GM12878 (cell line): ENCODE data around the gene POLK. TPM values are rescaled to one million over a fixed set of nuclear protein-coding genes. Genes with fewer than 3 reads are reported as not detected.
A peak's percentile ranks its signal among the peaks of the same experiment; 100 is the strongest.

ENCODE experiments used
- ATAC-seq: fragments of 200-7000 bp; cut with Tn5 transposase; 3 replicates; pipeline ENCODE4 v1.9.1; 2020; ENCODE audit warnings: mild to moderate bottlenecking, moderate library complexity
- BruUV-seq: library from RNA; stranded (reverse); fragments of 400-500 nt; replicated peaks from 2 replicates; lab custom pipeline; 2021; lab: Mats Ljungman, UMichigan
- CTCF ChIA-PET: fragments of 300-600 bp; sonication (Branson Sonifier 250); formaldehyde crosslinking; extraction: SDS; loops from one replicate; lab custom pipeline; 2021; ENCODE audit warnings: inconsistent platforms; lab: Yijun Ruan, JAX
- POLR2A ChIA-PET: fragments of 350-600 bp; formaldehyde crosslinking; extraction: SDS; loops from one replicate; lab custom pipeline; 2021; ENCODE audit warnings: inconsistent platforms; lab: Charles Lee
- RAD21 ChIA-PET: fragments of 300-600 bp; sonication (Branson Sonifier 250); formaldehyde crosslinking; loops from one replicate; lab custom pipeline; 2023; ENCODE audit warnings: antibody characterized with exemption; ENCODE audit not compliant: unreplicated experiment; lab: Charles Lee
- SMC1A ChIA-PET: fragments of 300-600 bp; sonication (Branson Sonifier 250); formaldehyde crosslinking; loops from one replicate; lab custom pipeline; 2023; ENCODE audit not compliant: unreplicated experiment, uncharacterized antibody; lab: Charles Lee
- DNase-seq: peaks from one replicate; pipeline ENCODE4 v3.0.0-alpha.2; 2011; ENCODE audit warnings: low read depth, low spot score
- FAIRE-seq: peaks from 3 replicates; lab custom pipeline; 2011; peaks lifted over from hg19 to GRCh38; lab: Jason Lieb, UNC
- H2AFZ ChIP-seq: 2 replicates; pipeline ENCODE4 v1.6.0; 2011; ENCODE audit warnings: low read depth, low read length, control low read depth; ENCODE audit not compliant: control insufficient read depth
- H3K27ac ChIP-seq: 2 replicates; pipeline ENCODE4 v1.5.1; 2011; ENCODE audit warnings: control low read depth; ENCODE audit not compliant: control insufficient read depth, insufficient read depth
- H3K27me3 ChIP-seq, 2 experiments: replicated peaks in 1 of 2; 2 replicates each; pipeline versions ENCODE4 v1.6.0 to v1.6.1; 2011; ENCODE audit warnings: low read length in 1 of 2; ENCODE audit not compliant: control insufficient read depth in 2 of 2, insufficient read depth in 2 of 2
- H3K36me3 ChIP-seq, 2 experiments: 2 replicates each; pipeline ENCODE4 v1.5.1; 2011; ENCODE audit warnings: low read length in 1 of 2; ENCODE audit not compliant: control insufficient read depth in 2 of 2, insufficient read depth in 2 of 2
- H3K4me1 ChIP-seq: 2 replicates; pipeline ENCODE4 v1.6.1; 2011; ENCODE audit warnings: mild to moderate bottlenecking, low read length, moderate library complexity, mixed read lengths; ENCODE audit not compliant: control insufficient read depth, insufficient read depth
- H3K4me2 ChIP-seq: 2 replicates; pipeline ENCODE4 v1.6.0; 2011; ENCODE audit warnings: control low read depth; ENCODE audit not compliant: control insufficient read depth, insufficient read depth
- H3K4me3 ChIP-seq: fragments of 200-600 bp; sonication (generic); 2 replicates; pipeline ENCODE4 v1.5.1; 2016
- H3K79me2 ChIP-seq: 2 replicates; pipeline ENCODE4 v1.6.0; 2011; ENCODE audit warnings: low read length; ENCODE audit not compliant: control insufficient read depth, insufficient read depth
- H3K9ac ChIP-seq: 2 replicates; pipeline ENCODE4 v1.8.0; 2011; ENCODE audit warnings: low read length, control low read depth, mixed read lengths; ENCODE audit not compliant: control insufficient read depth, insufficient read depth
- H3K9me3 ChIP-seq: replicated peaks from 3 replicates; pipeline ENCODE4 v1.5.1; 2011; ENCODE audit warnings: mild to moderate bottlenecking, low read length; ENCODE audit not compliant: control insufficient read depth, insufficient read depth
- H4K20me1 ChIP-seq: 2 replicates; pipeline ENCODE4 v1.6.0; 2011; ENCODE audit not compliant: control insufficient read depth, insufficient read depth
- BRCA1 ChIP-seq: IDR thresholded peaks from 2 replicates; pipeline ENCODE4 v1.6.1; 2011; ENCODE audit warnings: low read depth, low read length, improper control_type of control experiment
- CBX5 ChIP-seq: sonication (generic); IDR thresholded peaks from 2 replicates; pipeline ENCODE4 v1.6.1; 2016; ENCODE audit warnings: low read depth, moderate library complexity, mild to moderate bottlenecking, inconsistent platforms
- CREB1 ChIP-seq: IDR thresholded peaks from 2 replicates; pipeline ENCODE4 v1.6.1; 2012; ENCODE audit warnings: low read depth, mild to moderate bottlenecking, inconsistent platforms
- DPF2 ChIP-seq: fragments of 450-650 bp; IDR thresholded peaks from 2 replicates; pipeline ENCODE4 v1.6.1; 2017; ENCODE audit warnings: mild to moderate bottlenecking
- E2F4 ChIP-seq: IDR thresholded peaks from 2 replicates; pipeline ENCODE4 v1.6.1; 2012; ENCODE audit warnings: low read depth, low read length, improper control_type of control experiment
- MYC ChIP-seq: IDR thresholded peaks from 2 replicates; pipeline ENCODE4 v1.6.1; 2011; ENCODE audit warnings: mild to moderate bottlenecking, low read length, moderate library complexity, inconsistent platforms; ENCODE audit not compliant: insufficient read depth, insufficient replicate concordance, insufficient read length, severe bottlenecking
- SPI1 ChIP-seq: IDR thresholded peaks from 2 replicates; pipeline ENCODE4 v1.6.1; 2011; ENCODE audit warnings: low read depth, mild to moderate bottlenecking, low read length, moderate library complexity, borderline replicate concordance; ENCODE audit not compliant: insufficient read depth
- SREBF1 ChIP-seq: IDR thresholded peaks from 2 replicates; pipeline ENCODE4 v1.6.1; 2012; ENCODE audit warnings: mild to moderate bottlenecking, low read length
- WRNIP1 ChIP-seq: IDR thresholded peaks from 2 replicates; pipeline ENCODE4 v1.6.1; 2011; ENCODE audit warnings: low read depth, low read length, improper control_type of control experiment, borderline replicate concordance
- ZNF207 ChIP-seq: fragments of 450-650 bp; IDR thresholded peaks from 2 replicates; pipeline ENCODE4 v1.6.1; 2014; ENCODE audit warnings: antibody characterized with exemption, mild to moderate bottlenecking, borderline replicate concordance
- WGBS: methylation state at CpG from one replicate; pipeline ENCODE4 v1.1.6; 2016; ENCODE audit warnings: low lambda C conversion rate; ENCODE audit not compliant: insufficient replicate concordance, insufficient coverage; ENCODE audit errors: missing lambda C conversion rate; 5-methylcytosine and 5-hydroxymethylcytosine counted together
- in situ Hi-C: fragments of 300-500 bp; cut with MboI; formaldehyde crosslinking; loops from 9 replicates; pipeline ENCODE4 v1.14.3; 2018; ENCODE audit warnings: mixed read lengths
- intact Hi-C: fragments of 100-400 bp; cut with micrococcal nuclease; formaldehyde crosslinking; loops from one replicate; pipeline ENCODE4 v1.14.2; 2022; ENCODE audit not compliant: unreplicated experiment
- polyA plus RNA-seq, 11 experiments: library from polyadenylated mRNA; depleted of rRNA in 4 of 11; unstranded in 6 of 11; stranded (reverse) in 5 of 11; fragments of >200 nt; fragmentation: Nextera tagmentation in 4 of 11; fragmentation: Illumina TruSeq in 1 of 11; extraction: Ambion mirVana in 4 of 11; extraction: Trizol in 1 of 11; gene quantifications; 1 replicate in 1 of 11; 2 replicates in 10 of 11; pipeline versions ENCODE4 v1.2.1 to v1.2.3, GENCODE V29; 2011 to 2016; ENCODE audit warnings: inconsistent platforms in 2 of 11, missing spikeins in 2 of 11, low read depth in 1 of 11
- total RNA-seq, 4 experiments: library from RNA; depleted of rRNA in 3 of 4; stranded (reverse); fragments of >200 nt in 3 of 4; fragmentation: Illumina TruSeq in 1 of 4; extraction: Trizol in 1 of 4; gene quantifications; 2 replicates each; pipeline versions ENCODE4 v1.2.1 to v1.2.3, GENCODE V29; 2013 to 2021

Gene POLK
- total and polyA plus RNA-seq, 10 of the 15 experiments (the other 5 are each of a cell fraction or from before 2014, with no cell fraction given) = 10.4 to 47.6 (median 29.0) TPM

- in situ Hi-C loops (no loop called here), intact Hi-C loops (no loop called here)
- Histone ChIP-seq H3K27me3 (no peaks in the 10 kb centered on the region), H4K20me1 (no peaks in the 10 kb centered on the region), H2AFZ (no peak overlapping the region), H3K9me3 (peaks cover 23% of the 10 kb centered on the region), H3K79me2 (peaks cover 66% of the 10 kb centered on the region), H3K4me2 (no peak overlapping the region), H3K9ac (no peak overlapping the region), H3K4me3 (no peak overlapping the region), H3K27ac (no peak overlapping the region), H3K36me3 (peaks cover 0 to 12% of the 10 kb centered on the region in 2 experiments; a peak in 3 of 4 replicates), H3K4me1 (no peaks in the 10 kb centered on the region)
- POLR2A ChIA-PET = no interaction called here
- SMC1A ChIA-PET = interaction anchor here (1.7 kb wide), 1 partner anchor 41 kb away, joined by 6 read pairs; no protein-coding TSS in a partner anchor
- FAIRE-seq (peak; percentile 56), ATAC-seq (no peak), DNase-seq (no peak)
- WGBS = 95% methylated on average over 2 of the region's 2 CpGs
- BruUV-seq = no TSS peak
- CTCF ChIA-PET = no interaction called here
- RAD21 ChIA-PET = no interaction called here
- TF ChIP-seq ZNF207 = no peak
- 0 out of 2 replicates have a peak, but pooled peaks have one; percentile 35 for TF ChIP-seq CBX5
These were observed 23.0 kb downstream of the POLK start for GRCh38 chr5:75534734-75535133.

GRCh38 chr5:75536147-75536546 lies 24.5 kb downstream of the POLK start:
- no TSS peak for BruUV-seq
- no peak overlapping the region for H3K4me3 ChIP-seq
- ATAC-seq (no peak), FAIRE-seq (no peak), DNase-seq (no peak)
- RAD21 ChIA-PET = no interaction called here
- no peak overlapping the region for H3K4me2 ChIP-seq
- peaks cover 0 to 11% of the 10 kb centered on the region in 2 experiments; a peak in 3 of 4 replicates for H3K36me3 ChIP-seq
- no peak overlapping the region for H3K27ac ChIP-seq
- no peaks in the 10 kb centered on the region for H3K27me3 ChIP-seq
- no peaks in the 10 kb centered on the region for H3K4me1 ChIP-seq
- TF ChIP-seq BRCA1 (no peak), WRNIP1 (no peak), SREBF1 (no peak), DPF2 (no peak), SPI1 (no peak), CREB1 (no peak), MYC (no peak), E2F4 (no peak)
- CTCF ChIA-PET = interaction anchor here (1.0 kb wide), 1 partner anchor 133 kb away, joined by 3 read pairs; no protein-coding TSS in a partner anchor
- POLR2A ChIA-PET = interaction anchor here (1.0 kb wide), 1 partner anchor 13 kb away, joined by 3 read pairs; no protein-coding TSS in a partner anchor
- in situ Hi-C loops = no loop called here
- SMC1A ChIA-PET = no interaction called here
- peaks cover 23% of the 10 kb centered on the region for H3K9me3 ChIP-seq
- no peak overlapping the region for H3K9ac ChIP-seq
- no peak overlapping the region for H2AFZ ChIP-seq
- H3K79me2 ChIP-seq = peaks cover 64% of the 10 kb centered on the region
- WGBS = 94% methylated on average over 3 of the region's 3 CpGs
- no peaks in the 10 kb centered on the region for H4K20me1 ChIP-seq
- intact Hi-C loops = no loop called here
